SK-N-SH treated with all-trans-retinoic acid at 6 μM for 48 hours (cell line): ENCODE results near the gene CYP2A6.

ENCODE experiments used
- ATAC-seq: fragments of 200-7000 bp; cut with Tn5 transposase; 3 replicates; pipeline ENCODE4 v1.9.1; 2020; ENCODE audit warnings: mild to moderate bottlenecking, moderate library complexity
- CSDC2 ChIP-seq: fragments of 250-450 bp; sonication (Bioruptor Pico); IDR thresholded peaks from 2 replicates; pipeline ENCODE4 v1.5.0; 2020; ENCODE audit warnings: mild to moderate bottlenecking, moderate library complexity
- ESRRG ChIP-seq: fragments of 250-450 bp; sonication (Bioruptor Pico); IDR thresholded peaks from 2 replicates; pipeline ENCODE4 v1.6.1; 2021; ENCODE audit warnings: mild to moderate bottlenecking
- ISL1 ChIP-seq: fragments of 250-450 bp; sonication (Bioruptor Pico); IDR thresholded peaks from 2 replicates; pipeline ENCODE4 v2.1.2; 2022; ENCODE audit warnings: mild to moderate bottlenecking, moderate library complexity
- OSR1 ChIP-seq: fragments of 250-450 bp; sonication (Bioruptor Pico); IDR thresholded peaks from 2 replicates; pipeline ENCODE4 v1.8.0; 2022; ENCODE audit warnings: moderate library complexity, mild to moderate bottlenecking, inconsistent platforms
- RARB ChIP-seq: fragments of 250-450 bp; sonication (Bioruptor Pico); IDR thresholded peaks from 2 replicates; pipeline ENCODE4 v1.8.0; 2021; ENCODE audit warnings: mild to moderate bottlenecking, moderate library complexity
- TOX ChIP-seq: fragments of 250-450 bp; sonication (Bioruptor Pico); IDR thresholded peaks from 2 replicates; pipeline ENCODE4 v1.8.0; 2021; ENCODE audit warnings: mild to moderate bottlenecking, moderate library complexity, borderline replicate concordance
- ZNF565 ChIP-seq: fragments of 450-650 bp; formaldehyde crosslinking; conservative IDR thresholded peaks from 2 replicates; pipeline ENCODE4 v1.5.0; 2020; ENCODE audit warnings: low read depth, mild to moderate bottlenecking, moderate library complexity
- ZNF8 ChIP-seq: fragments of 450-650 bp; formaldehyde crosslinking; IDR thresholded peaks from 2 replicates; pipeline ENCODE4 v1.5.0; 2020; ENCODE audit warnings: mild to moderate bottlenecking, moderate library complexity
- TF ChIP-seq, protein P1 (sequence below): fragments of 250-450 bp; sonication (Bioruptor Pico); IDR thresholded peaks from 2 replicates; pipeline ENCODE4 v1.5.1; 2020; ENCODE audit warnings: low read depth, mild to moderate bottlenecking, moderate library complexity
- TF ChIP-seq, protein P2 (sequence below): fragments of 250-450 bp; sonication (Bioruptor Pico); IDR thresholded peaks from 2 replicates; pipeline ENCODE4 v1.5.0; 2020; ENCODE audit warnings: mild to moderate bottlenecking, moderate library complexity
- TF ChIP-seq, protein P3 (sequence below): fragments of 250-450 bp; sonication (Bioruptor Pico); IDR thresholded peaks from 2 replicates; pipeline ENCODE4 v1.5.1; 2021; ENCODE audit warnings: mild to moderate bottlenecking, moderate library complexity

CYP2A6 gene

DNA sequence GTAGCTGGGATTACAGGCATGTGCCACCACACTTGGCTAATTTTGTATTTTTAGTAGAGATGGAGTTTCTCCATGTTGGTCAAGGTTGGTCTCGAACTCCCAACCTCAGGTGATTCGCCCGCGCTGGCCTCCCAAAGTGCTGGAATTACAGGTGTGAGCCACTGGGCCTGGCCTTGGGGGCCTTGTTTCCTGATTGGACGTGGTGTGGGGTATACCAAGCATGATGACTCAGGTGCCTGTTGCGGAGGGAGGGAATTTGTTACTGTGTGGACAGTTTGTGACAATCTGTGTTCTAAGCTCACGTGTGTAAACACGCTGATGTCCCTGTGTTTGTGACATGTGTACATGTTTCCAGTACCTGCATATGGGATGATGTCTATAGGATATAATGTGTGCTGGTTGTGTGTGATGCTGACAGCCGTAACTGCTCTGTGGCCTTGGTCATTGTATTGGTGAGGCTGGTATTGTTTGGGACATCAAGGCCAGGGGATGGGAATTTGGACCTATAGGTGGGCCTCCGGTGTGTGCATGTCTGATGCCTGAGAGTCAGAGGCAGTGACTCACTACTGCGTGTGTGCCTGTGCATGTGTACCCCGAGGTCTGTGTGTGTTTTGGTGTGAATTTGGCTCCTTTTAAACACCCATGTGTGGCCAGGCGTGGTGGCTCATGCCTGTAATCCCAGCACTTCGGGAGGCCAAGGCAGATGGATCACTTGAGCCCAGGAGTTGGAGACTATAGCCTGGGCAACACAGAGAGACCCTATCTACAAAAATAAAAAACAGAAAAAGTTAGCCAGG, 52.9 kb downstream of the CYP2A6 start:
- TF ChIP-seq, protein P1, sequence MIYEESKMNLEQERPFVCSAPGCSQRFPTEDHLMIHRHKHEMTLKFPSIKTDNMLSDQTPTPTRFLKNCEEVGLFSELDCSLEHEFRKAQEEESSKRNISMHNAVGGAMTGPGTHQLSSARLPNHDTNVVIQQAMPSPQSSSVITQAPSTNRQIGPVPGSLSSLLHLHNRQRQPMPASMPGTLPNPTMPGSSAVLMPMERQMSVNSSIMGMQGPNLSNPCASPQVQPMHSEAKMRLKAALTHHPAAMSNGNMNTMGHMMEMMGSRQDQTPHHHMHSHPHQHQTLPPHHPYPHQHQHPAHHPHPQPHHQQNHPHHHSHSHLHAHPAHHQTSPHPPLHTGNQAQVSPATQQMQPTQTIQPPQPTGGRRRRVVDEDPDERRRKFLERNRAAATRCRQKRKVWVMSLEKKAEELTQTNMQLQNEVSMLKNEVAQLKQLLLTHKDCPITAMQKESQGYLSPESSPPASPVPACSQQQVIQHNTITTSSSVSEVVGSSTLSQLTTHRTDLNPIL (CRISPR knock-in tag) = no peak
- TF ChIP-seq TOX (CRISPR knock-in tag) (no peak), RARB (CRISPR knock-in tag) (no peak), ZNF565 (CRISPR knock-in tag) (no peak), ISL1 (CRISPR knock-in tag) (no peak), OSR1 (no peak), ESRRG (CRISPR knock-in tag) (no peak), CSDC2 (no peak), ZNF8 (no peak)
- TF ChIP-seq, protein P2, sequence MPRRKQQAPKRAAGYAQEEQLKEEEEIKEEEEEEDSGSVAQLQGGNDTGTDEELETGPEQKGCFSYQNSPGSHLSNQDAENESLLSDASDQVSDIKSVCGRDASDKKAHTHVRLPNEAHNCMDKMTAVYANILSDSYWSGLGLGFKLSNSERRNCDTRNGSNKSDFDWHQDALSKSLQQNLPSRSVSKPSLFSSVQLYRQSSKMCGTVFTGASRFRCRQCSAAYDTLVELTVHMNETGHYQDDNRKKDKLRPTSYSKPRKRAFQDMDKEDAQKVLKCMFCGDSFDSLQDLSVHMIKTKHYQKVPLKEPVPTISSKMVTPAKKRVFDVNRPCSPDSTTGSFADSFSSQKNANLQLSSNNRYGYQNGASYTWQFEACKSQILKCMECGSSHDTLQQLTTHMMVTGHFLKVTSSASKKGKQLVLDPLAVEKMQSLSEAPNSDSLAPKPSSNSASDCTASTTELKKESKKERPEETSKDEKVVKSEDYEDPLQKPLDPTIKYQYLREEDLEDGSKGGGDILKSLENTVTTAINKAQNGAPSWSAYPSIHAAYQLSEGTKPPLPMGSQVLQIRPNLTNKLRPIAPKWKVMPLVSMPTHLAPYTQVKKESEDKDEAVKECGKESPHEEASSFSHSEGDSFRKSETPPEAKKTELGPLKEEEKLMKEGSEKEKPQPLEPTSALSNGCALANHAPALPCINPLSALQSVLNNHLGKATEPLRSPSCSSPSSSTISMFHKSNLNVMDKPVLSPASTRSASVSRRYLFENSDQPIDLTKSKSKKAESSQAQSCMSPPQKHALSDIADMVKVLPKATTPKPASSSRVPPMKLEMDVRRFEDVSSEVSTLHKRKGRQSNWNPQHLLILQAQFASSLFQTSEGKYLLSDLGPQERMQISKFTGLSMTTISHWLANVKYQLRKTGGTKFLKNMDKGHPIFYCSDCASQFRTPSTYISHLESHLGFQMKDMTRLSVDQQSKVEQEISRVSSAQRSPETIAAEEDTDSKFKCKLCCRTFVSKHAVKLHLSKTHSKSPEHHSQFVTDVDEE (CRISPR knock-in tag) = no peak
- TF ChIP-seq, protein P3, sequence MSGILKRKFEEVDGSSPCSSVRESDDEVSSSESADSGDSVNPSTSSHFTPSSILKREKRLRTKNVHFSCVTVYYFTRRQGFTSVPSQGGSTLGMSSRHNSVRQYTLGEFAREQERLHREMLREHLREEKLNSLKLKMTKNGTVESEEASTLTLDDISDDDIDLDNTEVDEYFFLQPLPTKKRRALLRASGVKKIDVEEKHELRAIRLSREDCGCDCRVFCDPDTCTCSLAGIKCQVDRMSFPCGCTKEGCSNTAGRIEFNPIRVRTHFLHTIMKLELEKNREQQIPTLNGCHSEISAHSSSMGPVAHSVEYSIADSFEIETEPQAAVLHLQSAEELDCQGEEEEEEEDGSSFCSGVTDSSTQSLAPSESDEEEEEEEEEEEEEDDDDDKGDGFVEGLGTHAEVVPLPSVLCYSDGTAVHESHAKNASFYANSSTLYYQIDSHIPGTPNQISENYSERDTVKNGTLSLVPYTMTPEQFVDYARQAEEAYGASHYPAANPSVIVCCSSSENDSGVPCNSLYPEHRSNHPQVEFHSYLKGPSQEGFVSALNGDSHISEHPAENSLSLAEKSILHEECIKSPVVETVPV (CRISPR knock-in tag) = no peak
- ATAC-seq = no peak
